Coronary artery (tissue), 2 donors: ENCODE data around the gene KCNMA1.

Experiments used
- DNase-seq: peaks from one replicate; pipeline ENCODE4 v3.0.0-alpha.2; 2017; ENCODE audit warnings: low spot score
- H3K27ac ChIP-seq, 2 donors: fragments of 200-600 bp; sonication (generic); one replicate each; pipeline ENCODE4 v1.5.1; 2016 to 2019
- H3K4me3 ChIP-seq: fragments of 200-600 bp; sonication (generic); 2 replicates; pipeline ENCODE4 v1.5.1; 2016; ENCODE audit warnings: mild to moderate bottlenecking, moderate library complexity
- CTCF ChIP-seq: fragments of 200-600 bp; sonication (generic); IDR thresholded peaks from one replicate; pipeline ENCODE4 v1.5.1; 2019; ENCODE audit warnings: antibody characterized with exemption

KCNMA1 gene

GRCh38 chr10:77544617-77545016 lies 93.0 kb downstream of the KCNMA1 start:
- TF ChIP-seq CTCF: no peak
- Histone ChIP-seq H3K4me3 (no peak overlapping the region), H3K27ac (no peak overlapping the region)
- no peak for DNase-seq

- TF ChIP-seq CTCF: no peak
- DNase-seq: no peak
- no peak overlapping the region for H3K4me3 ChIP-seq
- no peak overlapping the region for H3K27ac ChIP-seq
Observed at GRCh38 chr10:77542710-77543259, 94.8 kb downstream of the KCNMA1 start.

- DNase-seq: no peak
- no peak for TF ChIP-seq CTCF
- Histone ChIP-seq H3K27ac (no peak overlapping the region), H3K4me3 (no peak overlapping the region)
Observed at GRCh38 chr10:77541944-77542343, 95.7 kb downstream of the KCNMA1 start.

GRCh38 chr10:77541247-77541646 lies 96.4 kb downstream of the KCNMA1 start:
- H3K4me3 ChIP-seq: no peak overlapping the region
- no peak for DNase-seq
- TF ChIP-seq CTCF: no peak
- no peak overlapping the region for H3K27ac ChIP-seq

GRCh38 chr10:77539147-77539935 lies 98.3 kb downstream of the KCNMA1 start:
- Histone ChIP-seq H3K27ac (no peak overlapping the region), H3K4me3 (no peak overlapping the region)
- DNase-seq: no peak
- TF ChIP-seq CTCF: no peak

- Histone ChIP-seq H3K4me3 (no peak overlapping the region), H3K27ac (peak overlapping the region; percentile 56 to 77)
- no peak for DNase-seq
- TF ChIP-seq CTCF: no peak
Observed at GRCh38 chr10:77537720-77538373, 99.8 kb downstream of the KCNMA1 start.

- no peak for TF ChIP-seq CTCF
- Histone ChIP-seq H3K4me3 (no peak overlapping the region), H3K27ac (peak overlapping the region; percentile 56 to 77)
- DNase-seq: no peak
Observed at GRCh38 chr10:77537071-77537470, 100.5 kb downstream of the KCNMA1 start.
